Muscle of arm (tissue), 12 donors: Measurements from ENCODE around the gene STX18. TPM values are rescaled to one million over a fixed set of nuclear protein-coding genes. Genes with fewer than 3 reads are reported as not detected.

Experiments used
- DNase-seq: peaks from one replicate; pipeline ENCODE4 v3.0.0-alpha.2; 2013
- polyA plus RNA-seq, 12 donors: library from polyadenylated mRNA; unstranded; fragments of 120-200 nt; gene quantifications; one replicate each; pipeline ENCODE4 v1.2.1, GENCODE V29; 2013; ENCODE audit not compliant: insufficient read length in 12 of 12

The STX18 gene
- polyA plus RNA-seq, 12 donors = 25.3 to 54.9 (median 32.5) TPM; not detected in 1

DNA sequence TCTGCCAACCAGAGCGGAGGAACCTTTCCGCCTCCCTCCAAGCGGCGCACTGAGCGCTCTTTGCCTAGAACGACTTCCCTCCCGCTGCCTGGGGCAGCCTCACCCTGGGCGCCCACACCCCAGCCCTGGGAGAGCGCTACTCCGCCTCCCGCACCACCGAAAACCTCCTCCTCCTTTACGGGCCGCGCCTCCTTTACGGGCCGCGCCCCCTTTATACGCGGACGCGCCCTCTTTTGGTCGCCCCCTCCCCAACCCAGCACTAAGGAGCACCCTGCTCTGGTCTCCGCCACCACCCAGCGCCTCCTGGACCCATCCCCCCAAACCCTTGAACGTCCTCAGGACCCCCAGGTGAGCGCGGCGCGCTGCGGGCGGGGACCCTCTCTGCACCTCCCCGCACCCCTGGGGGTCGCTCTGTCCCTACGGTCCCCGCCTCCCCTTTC is 155.5 kb downstream of the STX18 start:
- no peak for DNase-seq

- DNase-seq = no peak
Measured at GRCh38 chr4:4385729-4386295, 156.0 kb downstream of the STX18 start.

DNA sequence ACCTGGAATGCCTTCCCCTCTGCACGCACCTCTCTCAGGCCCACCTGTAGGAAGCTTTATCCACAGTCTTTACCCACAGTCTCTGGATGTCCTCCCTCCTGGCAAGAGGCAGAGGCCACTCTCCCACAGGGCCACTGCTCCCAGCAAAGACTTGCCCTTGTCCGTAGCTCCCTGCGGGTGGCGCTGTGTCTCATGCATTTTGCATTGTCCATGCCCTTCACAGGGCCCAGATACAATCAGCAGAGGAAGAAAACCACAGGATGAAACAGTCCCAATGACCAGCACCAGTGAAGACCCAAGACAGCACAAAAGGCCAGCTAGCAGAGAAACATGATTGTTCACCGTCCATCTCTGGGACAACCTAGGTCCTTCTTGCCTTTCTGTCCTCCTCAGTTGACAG is 157.0 kb downstream of the STX18 start:
- DNase-seq = no peak

GRCh38 chr4:4383085-4383484 is 158.8 kb downstream of the STX18 start:
- no peak for DNase-seq

- no peak for DNase-seq
Measured at GRCh38 chr4:4379540-4380087, 162.2 kb downstream of the STX18 start.

GRCh38 chr4:4377732-4378460 is 164.0 kb downstream of the STX18 start:
- DNase-seq = peak; percentile 78

DNA sequence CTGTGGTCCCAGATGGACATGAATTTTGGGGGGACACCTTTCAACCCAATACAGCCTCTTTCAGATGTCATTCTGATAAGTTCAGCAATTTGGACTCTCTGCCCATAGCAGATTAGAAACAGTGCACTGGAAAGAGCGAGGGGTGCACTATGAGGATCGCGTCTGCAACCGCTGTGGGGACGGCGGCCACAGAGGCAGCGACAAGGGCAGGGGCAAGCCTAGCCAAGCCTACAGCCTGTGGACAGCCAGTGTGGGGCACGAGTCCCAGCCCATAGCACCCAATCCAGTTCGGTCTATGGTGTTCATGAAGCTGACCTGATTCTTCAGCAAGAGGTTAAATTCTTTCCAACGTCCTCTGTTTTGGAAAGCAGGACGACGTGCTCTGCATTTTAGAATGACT is 164.7 kb downstream of the STX18 start:
- DNase-seq = no peak

DNA sequence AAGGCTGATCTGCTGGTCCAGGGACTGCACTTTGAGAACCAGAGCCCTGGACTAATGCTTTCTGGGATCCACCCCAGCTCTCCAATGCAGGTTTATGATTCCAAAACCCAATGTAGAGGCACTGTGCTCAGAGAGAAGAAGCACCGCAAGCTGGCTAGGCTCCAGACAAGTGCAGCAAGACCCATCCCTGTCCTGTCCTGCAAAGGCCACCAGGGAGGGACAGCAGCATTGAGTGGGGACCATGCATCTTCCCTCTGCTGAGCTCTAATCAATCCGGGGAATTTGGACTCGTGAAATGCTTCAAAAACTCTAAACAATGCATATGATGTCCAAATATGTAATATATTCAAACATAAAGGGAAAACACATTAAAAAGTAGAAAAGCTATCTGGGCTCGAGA is 165.8 kb downstream of the STX18 start:
- DNase-seq = no peak

GRCh38 chr4:4374388-4375098 is 167.3 kb downstream of the STX18 start:
- no peak for DNase-seq

Other genes with a start within 250 kb of the STX18 start
- gene NSG1, start 154.9 kb downstream of the STX18 start, polyA plus RNA-seq = 10 to 100 TPM in 2 of 12 donors, 1 to 10 TPM in 9, not detected in 1; 1.3 to 40.3 (median 3.5) TPM